GM12878 (cell line): Measurements from ENCODE around the gene RCN2. TPM values are rescaled to one million over a fixed set of nuclear protein-coding genes. Genes with fewer than 3 reads are reported as not detected.
A peak's percentile ranks its signal among the peaks of the same experiment; 100 is the strongest.

ENCODE experiments used
- ATAC-seq: fragments of 200-7000 bp; cut with Tn5 transposase; 3 replicates; pipeline ENCODE4 v1.9.1; 2020; ENCODE audit warnings: mild to moderate bottlenecking, moderate library complexity
- BruUV-seq: library from RNA; stranded (reverse); fragments of 400-500 nt; replicated peaks from 2 replicates; lab custom pipeline; 2021; lab: Mats Ljungman, UMichigan
- CTCF ChIA-PET: fragments of 300-600 bp; sonication (Branson Sonifier 250); formaldehyde crosslinking; extraction: SDS; loops from one replicate; lab custom pipeline; 2021; ENCODE audit warnings: inconsistent platforms; lab: Yijun Ruan, JAX
- POLR2A ChIA-PET: fragments of 350-600 bp; formaldehyde crosslinking; extraction: SDS; loops from one replicate; lab custom pipeline; 2021; ENCODE audit warnings: inconsistent platforms; lab: Charles Lee
- RAD21 ChIA-PET: fragments of 300-600 bp; sonication (Branson Sonifier 250); formaldehyde crosslinking; loops from one replicate; lab custom pipeline; 2023; ENCODE audit warnings: antibody characterized with exemption; ENCODE audit not compliant: unreplicated experiment; lab: Charles Lee
- SMC1A ChIA-PET: fragments of 300-600 bp; sonication (Branson Sonifier 250); formaldehyde crosslinking; loops from one replicate; lab custom pipeline; 2023; ENCODE audit not compliant: unreplicated experiment, uncharacterized antibody; lab: Charles Lee
- DNase-seq: peaks from one replicate; pipeline ENCODE4 v3.0.0-alpha.2; 2011; ENCODE audit warnings: low read depth, low spot score
- FAIRE-seq: peaks from 3 replicates; lab custom pipeline; 2011; peaks lifted over from hg19 to GRCh38; lab: Jason Lieb, UNC
- H2AFZ ChIP-seq: 2 replicates; pipeline ENCODE4 v1.6.0; 2011; ENCODE audit warnings: low read depth, low read length, control low read depth; ENCODE audit not compliant: control insufficient read depth
- H3K27ac ChIP-seq: 2 replicates; pipeline ENCODE4 v1.5.1; 2011; ENCODE audit warnings: control low read depth; ENCODE audit not compliant: control insufficient read depth, insufficient read depth
- H3K27me3 ChIP-seq, 2 experiments: replicated peaks in 1 of 2; 2 replicates each; pipeline versions ENCODE4 v1.6.0 to v1.6.1; 2011; ENCODE audit warnings: low read length in 1 of 2; ENCODE audit not compliant: control insufficient read depth in 2 of 2, insufficient read depth in 2 of 2
- H3K36me3 ChIP-seq, 2 experiments: 2 replicates each; pipeline ENCODE4 v1.5.1; 2011; ENCODE audit warnings: low read length in 1 of 2; ENCODE audit not compliant: control insufficient read depth in 2 of 2, insufficient read depth in 2 of 2
- H3K4me1 ChIP-seq: 2 replicates; pipeline ENCODE4 v1.6.1; 2011; ENCODE audit warnings: mild to moderate bottlenecking, low read length, moderate library complexity, mixed read lengths; ENCODE audit not compliant: control insufficient read depth, insufficient read depth
- H3K4me2 ChIP-seq: 2 replicates; pipeline ENCODE4 v1.6.0; 2011; ENCODE audit warnings: control low read depth; ENCODE audit not compliant: control insufficient read depth, insufficient read depth
- H3K4me3 ChIP-seq: fragments of 200-600 bp; sonication (generic); 2 replicates; pipeline ENCODE4 v1.5.1; 2016
- H3K79me2 ChIP-seq: 2 replicates; pipeline ENCODE4 v1.6.0; 2011; ENCODE audit warnings: low read length; ENCODE audit not compliant: control insufficient read depth, insufficient read depth
- H3K9ac ChIP-seq: 2 replicates; pipeline ENCODE4 v1.8.0; 2011; ENCODE audit warnings: low read length, control low read depth, mixed read lengths; ENCODE audit not compliant: control insufficient read depth, insufficient read depth
- H3K9me3 ChIP-seq: replicated peaks from 3 replicates; pipeline ENCODE4 v1.5.1; 2011; ENCODE audit warnings: mild to moderate bottlenecking, low read length; ENCODE audit not compliant: control insufficient read depth, insufficient read depth
- H4K20me1 ChIP-seq: 2 replicates; pipeline ENCODE4 v1.6.0; 2011; ENCODE audit not compliant: control insufficient read depth, insufficient read depth
- BACH1 ChIP-seq: fragments of 450-650 bp; IDR thresholded peaks from 2 replicates; pipeline ENCODE4 v1.6.1; 2017; ENCODE audit warnings: mild to moderate bottlenecking, borderline replicate concordance
- CHD2 ChIP-seq: IDR thresholded peaks from 2 replicates; pipeline ENCODE4 v1.6.1; 2011; ENCODE audit warnings: low read depth, low read length, improper control_type of control experiment, borderline replicate concordance
- DPF2 ChIP-seq: fragments of 450-650 bp; IDR thresholded peaks from 2 replicates; pipeline ENCODE4 v1.6.1; 2017; ENCODE audit warnings: mild to moderate bottlenecking
- RUNX3 ChIP-seq: IDR thresholded peaks from 2 replicates; pipeline ENCODE4 v1.6.1; 2012; ENCODE audit warnings: low read length, inconsistent platforms
- TARDBP ChIP-seq: IDR thresholded peaks from 2 replicates; pipeline ENCODE4 v1.6.1; 2016; ENCODE audit warnings: borderline replicate concordance
- TCF3 ChIP-seq: IDR thresholded peaks from 2 replicates; pipeline ENCODE4 v1.6.1; 2012; ENCODE audit warnings: low read depth, mild to moderate bottlenecking, low read length, borderline replicate concordance; ENCODE audit not compliant: insufficient read depth
- ZNF207 ChIP-seq: fragments of 450-650 bp; IDR thresholded peaks from 2 replicates; pipeline ENCODE4 v1.6.1; 2014; ENCODE audit warnings: antibody characterized with exemption, mild to moderate bottlenecking, borderline replicate concordance
- ZNF274 ChIP-seq: IDR thresholded peaks from one replicate; pipeline ENCODE4 v1.8.0; 2011; ENCODE audit not compliant: insufficient read length, insufficient read depth
- WGBS: methylation state at CpG from one replicate; pipeline ENCODE4 v1.1.6; 2016; ENCODE audit warnings: low lambda C conversion rate; ENCODE audit not compliant: insufficient replicate concordance, insufficient coverage; ENCODE audit errors: missing lambda C conversion rate; 5-methylcytosine and 5-hydroxymethylcytosine counted together
- in situ Hi-C: fragments of 300-500 bp; cut with MboI; formaldehyde crosslinking; loops from 9 replicates; pipeline ENCODE4 v1.14.3; 2018; ENCODE audit warnings: mixed read lengths
- intact Hi-C: fragments of 100-400 bp; cut with micrococcal nuclease; formaldehyde crosslinking; loops from one replicate; pipeline ENCODE4 v1.14.2; 2022; ENCODE audit not compliant: unreplicated experiment
- polyA plus RNA-seq, 11 experiments: library from polyadenylated mRNA; depleted of rRNA in 4 of 11; unstranded in 6 of 11; stranded (reverse) in 5 of 11; fragments of >200 nt; fragmentation: Nextera tagmentation in 4 of 11; fragmentation: Illumina TruSeq in 1 of 11; extraction: Ambion mirVana in 4 of 11; extraction: Trizol in 1 of 11; gene quantifications; 1 replicate in 1 of 11; 2 replicates in 10 of 11; pipeline versions ENCODE4 v1.2.1 to v1.2.3, GENCODE V29; 2011 to 2016; ENCODE audit warnings: inconsistent platforms in 2 of 11, missing spikeins in 2 of 11, low read depth in 1 of 11
- total RNA-seq, 4 experiments: library from RNA; depleted of rRNA in 3 of 4; stranded (reverse); fragments of >200 nt in 3 of 4; fragmentation: Illumina TruSeq in 1 of 4; extraction: Trizol in 1 of 4; gene quantifications; 2 replicates each; pipeline versions ENCODE4 v1.2.1 to v1.2.3, GENCODE V29; 2013 to 2021
- TF ChIP-seq, protein P1 (sequence below): IDR thresholded peaks from 2 replicates; pipeline ENCODE4 v1.6.1; 2012; ENCODE audit warnings: low read depth, low read length, improper control_type of control experiment
- TF ChIP-seq, protein P2 (sequence below): IDR thresholded peaks from 2 replicates; pipeline ENCODE4 v1.6.1; 2011; ENCODE audit warnings: borderline replicate concordance, low read depth, mild to moderate bottlenecking, moderate library complexity, low read length; ENCODE audit not compliant: insufficient read depth, poor library complexity, severe bottlenecking
- TF ChIP-seq, protein P3 (sequence below): fragments of 450-650 bp; formaldehyde crosslinking; IDR thresholded peaks from 2 replicates; pipeline ENCODE4 v1.4.0; 2020; ENCODE audit warnings: mild to moderate bottlenecking, moderate library complexity
- TF ChIP-seq, protein P4 (sequence below): IDR thresholded peaks from 2 replicates; pipeline ENCODE4 v1.6.1; 2012; ENCODE audit warnings: low read depth, low read length, improper control_type of control experiment

RCN2 gene
- total and polyA plus RNA-seq, 10 of the 15 experiments (the other 5 are each of a cell fraction or from before 2014, with no cell fraction given), result 4.9 to 41.0 (median 12.9) TPM

DNA sequence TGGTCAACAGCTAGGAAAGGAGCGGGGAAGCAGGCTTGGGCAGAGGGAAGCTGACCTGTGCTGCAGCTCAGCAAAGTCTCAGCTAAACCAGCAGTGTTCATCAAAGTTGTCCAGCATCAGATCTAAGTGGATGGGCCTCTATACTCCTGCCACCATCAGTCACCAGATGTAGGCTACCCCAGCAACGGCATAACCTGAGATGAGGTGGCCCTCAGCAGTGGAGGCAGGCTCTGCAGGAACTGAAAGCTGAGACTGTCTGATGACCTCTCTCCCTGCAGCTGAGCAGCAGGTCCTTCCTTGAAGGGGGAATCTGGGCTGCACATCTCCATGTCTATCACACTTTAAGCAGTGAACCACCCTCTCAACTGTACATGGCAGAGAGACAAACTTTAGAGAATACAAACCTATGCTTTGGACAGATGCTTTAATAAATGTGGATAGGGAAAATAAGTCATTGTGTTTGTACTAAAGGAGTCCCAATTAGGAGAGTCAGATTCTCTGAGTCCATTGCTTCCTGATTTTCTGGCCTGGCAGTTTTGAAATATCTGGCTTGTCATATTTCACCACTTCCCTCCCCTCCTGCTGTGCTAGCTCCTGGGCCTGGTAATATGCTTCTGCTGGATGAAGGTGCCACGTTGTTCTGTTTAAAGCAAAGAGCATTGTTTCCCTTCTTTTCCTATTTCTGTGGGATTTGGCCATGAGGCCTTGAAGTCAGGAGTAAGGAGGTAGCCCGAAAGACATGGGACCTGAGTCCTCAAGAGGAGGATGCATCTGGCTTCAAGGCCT is 52.2 kb downstream of the RCN2 start (continued):
- TF ChIP-seq, protein P1, sequence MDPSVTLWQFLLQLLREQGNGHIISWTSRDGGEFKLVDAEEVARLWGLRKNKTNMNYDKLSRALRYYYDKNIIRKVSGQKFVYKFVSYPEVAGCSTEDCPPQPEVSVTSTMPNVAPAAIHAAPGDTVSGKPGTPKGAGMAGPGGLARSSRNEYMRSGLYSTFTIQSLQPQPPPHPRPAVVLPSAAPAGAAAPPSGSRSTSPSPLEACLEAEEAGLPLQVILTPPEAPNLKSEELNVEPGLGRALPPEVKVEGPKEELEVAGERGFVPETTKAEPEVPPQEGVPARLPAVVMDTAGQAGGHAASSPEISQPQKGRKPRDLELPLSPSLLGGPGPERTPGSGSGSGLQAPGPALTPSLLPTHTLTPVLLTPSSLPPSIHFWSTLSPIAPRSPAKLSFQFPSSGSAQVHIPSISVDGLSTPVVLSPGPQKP, result no peak
- TF ChIP-seq DPF2 (0 out of 2 replicates have a peak, but pooled peaks have one; percentile 25), TARDBP (no peak)

DNA sequence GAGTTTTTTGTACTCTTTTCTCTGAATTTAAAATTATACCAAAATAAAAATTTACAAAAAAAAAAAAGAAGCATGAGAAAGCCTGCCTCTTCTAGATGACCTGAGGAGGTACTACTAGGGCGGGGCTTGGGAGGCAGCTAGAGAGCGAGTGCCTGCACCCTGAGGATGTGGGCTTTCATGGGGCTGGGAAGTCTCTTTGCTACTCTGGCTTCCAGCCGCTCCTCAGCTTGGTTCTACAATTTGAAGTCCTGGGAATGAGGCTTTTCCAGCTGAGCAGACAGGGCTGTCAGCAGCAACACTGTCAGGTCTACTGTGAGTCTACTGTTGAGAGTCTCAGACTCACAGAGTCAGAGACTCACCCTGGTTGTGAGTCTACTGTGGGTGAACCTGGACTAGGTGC is 55.2 kb downstream of the RCN2 start:
- H3K9ac ChIP-seq, result no peak overlapping the region
- DNase-seq (no peak), FAIRE-seq (no peak), ATAC-seq (no peak)
- no peak overlapping the region for H3K27ac ChIP-seq
- H3K4me2 ChIP-seq, result no peak overlapping the region
- H3K4me3 ChIP-seq, result no peak overlapping the region
- peaks cover 41% of the 10 kb centered on the region for H3K4me1 ChIP-seq
- no peaks in the 10 kb centered on the region for H3K36me3 ChIP-seq
- RAD21 ChIA-PET, result interaction anchor here (0.7 to 5.0 kb wide), 8 partner anchors 11 to 44 kb away, joined by 3 to 73 read pairs (median 22); no protein-coding TSS in a partner anchor
- SMC1A ChIA-PET, result interaction anchor here (0.9 to 4.5 kb wide), 9 partner anchors 10 to 709 kb away, joined by 3 to 75 read pairs (median 4); no protein-coding TSS in a partner anchor
- no peaks in the 10 kb centered on the region for H4K20me1 ChIP-seq
- no peaks in the 10 kb centered on the region for H3K27me3 ChIP-seq
- intact Hi-C loops, result loop anchor here (10.0 kb wide), 1 partner anchor 198 kb away; no protein-coding TSS in a partner anchor
- H2AFZ ChIP-seq, result no peak overlapping the region
- TF ChIP-seq, protein P2, sequence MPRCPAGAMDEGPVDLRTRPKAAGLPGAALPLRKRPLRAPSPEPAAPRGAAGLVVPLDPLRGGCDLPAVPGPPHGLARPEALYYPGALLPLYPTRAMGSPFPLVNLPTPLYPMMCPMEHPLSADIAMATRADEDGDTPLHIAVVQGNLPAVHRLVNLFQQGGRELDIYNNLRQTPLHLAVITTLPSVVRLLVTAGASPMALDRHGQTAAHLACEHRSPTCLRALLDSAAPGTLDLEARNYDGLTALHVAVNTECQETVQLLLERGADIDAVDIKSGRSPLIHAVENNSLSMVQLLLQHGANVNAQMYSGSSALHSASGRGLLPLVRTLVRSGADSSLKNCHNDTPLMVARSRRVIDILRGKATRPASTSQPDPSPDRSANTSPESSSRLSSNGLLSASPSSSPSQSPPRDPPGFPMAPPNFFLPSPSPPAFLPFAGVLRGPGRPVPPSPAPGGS, result no peak
- TF ChIP-seq RUNX3 (no peak), BACH1 (no peak), CHD2 (no peak), ZNF207 (no peak), ZNF274 (no peak), TCF3 (no peak)
- TF ChIP-seq, protein P3, sequence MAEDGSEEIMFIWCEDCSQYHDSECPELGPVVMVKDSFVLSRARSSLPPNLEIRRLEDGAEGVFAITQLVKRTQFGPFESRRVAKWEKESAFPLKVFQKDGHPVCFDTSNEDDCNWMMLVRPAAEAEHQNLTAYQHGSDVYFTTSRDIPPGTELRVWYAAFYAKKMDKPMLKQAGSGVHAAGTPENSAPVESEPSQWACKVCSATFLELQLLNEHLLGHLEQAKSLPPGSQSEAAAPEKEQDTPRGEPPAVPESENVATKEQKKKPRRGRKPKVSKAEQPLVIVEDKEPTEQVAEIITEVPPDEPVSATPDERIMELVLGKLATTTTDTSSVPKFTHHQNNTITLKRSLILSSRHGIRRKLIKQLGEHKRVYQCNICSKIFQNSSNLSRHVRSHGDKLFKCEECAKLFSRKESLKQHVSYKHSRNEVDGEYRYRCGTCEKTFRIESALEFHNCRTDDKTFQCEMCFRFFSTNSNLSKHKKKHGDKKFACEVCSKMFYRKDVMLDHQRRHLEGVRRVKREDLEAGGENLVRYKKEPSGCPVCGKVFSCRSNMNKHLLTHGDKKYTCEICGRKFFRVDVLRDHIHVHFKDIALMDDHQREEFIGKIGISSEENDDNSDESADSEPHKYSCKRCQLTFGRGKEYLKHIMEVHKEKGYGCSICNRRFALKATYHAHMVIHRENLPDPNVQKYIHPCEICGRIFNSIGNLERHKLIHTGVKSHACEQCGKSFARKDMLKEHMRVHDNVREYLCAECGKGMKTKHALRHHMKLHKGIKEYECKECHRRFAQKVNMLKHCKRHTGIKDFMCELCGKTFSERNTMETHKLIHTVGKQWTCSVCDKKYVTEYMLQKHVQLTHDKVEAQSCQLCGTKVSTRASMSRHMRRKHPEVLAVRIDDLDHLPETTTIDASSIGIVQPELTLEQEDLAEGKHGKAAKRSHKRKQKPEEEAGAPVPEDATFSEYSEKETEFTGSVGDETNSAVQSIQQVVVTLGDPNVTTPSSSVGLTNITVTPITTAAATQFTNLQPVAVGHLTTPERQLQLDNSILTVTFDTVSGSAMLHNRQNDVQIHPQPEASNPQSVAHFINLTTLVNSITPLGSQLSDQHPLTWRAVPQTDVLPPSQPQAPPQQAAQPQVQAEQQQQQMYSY (CRISPR knock-in tag), result no peak
- TF ChIP-seq, protein P4, sequence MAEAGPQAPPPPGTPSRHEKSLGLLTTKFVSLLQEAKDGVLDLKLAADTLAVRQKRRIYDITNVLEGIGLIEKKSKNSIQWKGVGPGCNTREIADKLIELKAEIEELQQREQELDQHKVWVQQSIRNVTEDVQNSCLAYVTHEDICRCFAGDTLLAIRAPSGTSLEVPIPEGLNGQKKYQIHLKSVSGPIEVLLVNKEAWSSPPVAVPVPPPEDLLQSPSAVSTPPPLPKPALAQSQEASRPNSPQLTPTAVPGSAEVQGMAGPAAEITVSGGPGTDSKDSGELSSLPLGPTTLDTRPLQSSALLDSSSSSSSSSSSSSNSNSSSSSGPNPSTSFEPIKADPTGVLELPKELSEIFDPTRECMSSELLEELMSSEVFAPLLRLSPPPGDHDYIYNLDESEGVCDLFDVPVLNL, result no peak
- H3K79me2 ChIP-seq, result no peaks in the 10 kb centered on the region
- no TSS peak for BruUV-seq
- in situ Hi-C loops, result no loop called here
- CTCF ChIA-PET, result interaction anchor here (1.0 to 4.9 kb wide), 8 partner anchors 11 to 557 kb away, joined by 4 to 82 read pairs (median 11); no protein-coding TSS in a partner anchor
- POLR2A ChIA-PET, result interaction anchor here (0.7 to 4.6 kb wide), 7 partner anchors 10 to 474 kb away, joined by 3 to 39 read pairs (median 6); no protein-coding TSS in a partner anchor
- no peaks in the 10 kb centered on the region for H3K9me3 ChIP-seq
- WGBS, result 100% methylated on average over 3 of the region's 3 CpGs
